CD14-positive monocyte (primary cell): ENCODE measurements around the gene ZNF407. TPM values are rescaled to one million over a fixed set of nuclear protein-coding genes. Genes with fewer than 3 reads are reported as not detected.

Experiments
- DNase-seq, 3 donors: peaks; one replicate each; pipeline ENCODE4 v3.0.0-alpha.2; 2011 to 2022
- H2AFZ ChIP-seq: 2 replicates; pipeline ENCODE4 v1.6.0; 2012; ENCODE audit warnings: mild to moderate bottlenecking, low read depth, low read length, inconsistent platforms; ENCODE audit not compliant: insufficient read depth, poor library complexity, severe bottlenecking
- H3K27ac ChIP-seq, 2 donors: 1 replicate in 1 of 2; 2 replicates in 1 of 2; pipeline ENCODE4 v1.5.1; 2012 to 2013; ENCODE audit warnings: low read length in 2 of 2, control low read depth in 1 of 2, inconsistent platforms in 1 of 2, low read depth in 1 of 2, mild to moderate bottlenecking in 1 of 2
- H3K27me3 ChIP-seq, 2 donors: one replicate each; pipeline versions ENCODE4 v1.6.0 to v1.6.1; 2011 to 2013; ENCODE audit warnings: low read length in 2 of 2; ENCODE audit not compliant: control insufficient read depth in 2 of 2, insufficient read depth in 2 of 2
- H3K36me3 ChIP-seq, 2 donors: replicated peaks in 1 of 2; 1 replicate in 1 of 2; 2 replicates in 1 of 2; pipeline versions ENCODE4 v1.5.1 to v1.6.1; 2012 to 2013; ENCODE audit warnings: low read length in 2 of 2, control low read depth in 1 of 2, inconsistent platforms in 1 of 2, mild to moderate bottlenecking in 1 of 2; ENCODE audit not compliant: insufficient read depth in 2 of 2, control insufficient read depth in 1 of 2
- H3K4me1 ChIP-seq, 2 donors: 1 replicate in 1 of 2; 2 replicates in 1 of 2; pipeline versions ENCODE4 v1.5.1 to v1.6.1; 2012 to 2013; ENCODE audit warnings: low read length in 2 of 2, control low read depth in 1 of 2, inconsistent platforms in 1 of 2, mild to moderate bottlenecking in 1 of 2, moderate library complexity in 1 of 2; ENCODE audit not compliant: insufficient read depth in 2 of 2, control insufficient read depth in 1 of 2
- H3K4me2 ChIP-seq: replicated peaks from 2 replicates; pipeline ENCODE3; 2012; ENCODE audit warnings: low read length, moderate library complexity, mild to moderate bottlenecking; ENCODE audit not compliant: poor library complexity, severe bottlenecking; ENCODE audit errors: extremely low read depth
- H3K4me3 ChIP-seq, 3 experiments: fragments of 200-600 bp in 1 of 3; sonication (generic) in 1 of 3; replicated peaks in 1 of 3; 1 replicate in 2 of 3; 2 replicates in 1 of 3; pipeline ENCODE4 v1.5.1; 2011 to 2013; ENCODE audit warnings: low read length in 3 of 3, mild to moderate bottlenecking in 3 of 3, control low read depth in 2 of 3, low read depth in 2 of 3, inconsistent platforms in 1 of 3, moderate library complexity in 1 of 3
- H3K79me2 ChIP-seq: 2 replicates; pipeline ENCODE4 v1.6.0; 2012; ENCODE audit warnings: mild to moderate bottlenecking, control low read depth, inconsistent platforms, low read length, moderate library complexity; ENCODE audit not compliant: insufficient read depth
- H3K9ac ChIP-seq: 2 replicates; pipeline ENCODE4 v1.6.0; 2017; ENCODE audit warnings: low read length, mild to moderate bottlenecking; ENCODE audit not compliant: insufficient read depth, poor library complexity, severe bottlenecking
- H3K9me3 ChIP-seq, 2 donors: replicated peaks in 1 of 2; 1 replicate in 1 of 2; 2 replicates in 1 of 2; pipeline versions ENCODE4 v1.5.1 to v1.6.1; 2012 to 2013; ENCODE audit warnings: low read length in 2 of 2, control low read depth in 1 of 2; ENCODE audit not compliant: control insufficient read depth in 1 of 2, insufficient read depth in 1 of 2
- H4K20me1 ChIP-seq: 2 replicates; pipeline ENCODE4 v1.6.0; 2012; ENCODE audit warnings: mild to moderate bottlenecking, low read length, control low read depth, moderate library complexity; ENCODE audit not compliant: insufficient read depth
- H3K27ac Mint-ChIP-seq, 7 donors: one replicate each; pipeline ENCODE4 v1.8.0; 2020; ENCODE audit warnings: mild to moderate bottlenecking in 7 of 7, mixed read lengths in 7 of 7, moderate library complexity in 6 of 7, inconsistent platforms in 2 of 7
- H3K27me3 Mint-ChIP-seq, 3 donors: one replicate each; pipeline ENCODE4 v1.8.0; 2021 to 2022; ENCODE audit warnings: low read depth in 3 of 3, mild to moderate bottlenecking in 3 of 3, mixed read lengths in 3 of 3, moderate library complexity in 3 of 3, inconsistent platforms in 1 of 3
- H3K36me3 Mint-ChIP-seq, 2 donors: one replicate each; pipeline ENCODE4 v1.8.0; 2020; ENCODE audit warnings: mixed read lengths in 2 of 2, inconsistent platforms in 1 of 2, mild to moderate bottlenecking in 1 of 2
- H3K4me1 Mint-ChIP-seq: one replicate; pipeline ENCODE4 v1.8.0; 2020; ENCODE audit warnings: mild to moderate bottlenecking, mixed read lengths
- H3K4me3 Mint-ChIP-seq, 2 donors: one replicate each; pipeline ENCODE4 v1.8.0; 2020; ENCODE audit warnings: mild to moderate bottlenecking in 2 of 2, mixed read lengths in 2 of 2, moderate library complexity in 1 of 2
- H3K9me3 Mint-ChIP-seq, 7 donors: one replicate each; pipeline ENCODE4 v1.8.0; 2020 to 2022; ENCODE audit warnings: mixed read lengths in 7 of 7, mild to moderate bottlenecking in 6 of 7, moderate library complexity in 6 of 7, inconsistent platforms in 2 of 7
- CTCF ChIP-seq: fragments of 200-600 bp; IDR thresholded peaks from one replicate; pipeline ENCODE4 v1.8.0; 2022; ENCODE audit warnings: antibody characterized with exemption, mild to moderate bottlenecking
- WGBS: methylation state at CpG from one replicate; pipeline ENCODE4 v1.1.5; 2013; ENCODE audit warnings: missing lambda C conversion rate; ENCODE audit not compliant: insufficient coverage; 5-methylcytosine and 5-hydroxymethylcytosine counted together
- intact Hi-C, 2 donors: fragments of 100-400 bp; cut with micrococcal nuclease; formaldehyde crosslinking; loops; one replicate each; pipeline versions ENCODE4 v1.15.0 to v1.15.1; 2023
- polyA plus RNA-seq, 3 donors: library from polyadenylated mRNA; depleted of rRNA in 1 of 3; unstranded in 2 of 3; stranded (reverse) in 1 of 3; fragments of 300-500 nt in 2 of 3; fragments of >200 nt in 1 of 3; fragmentation: Illumina TruSeq in 2 of 3; gene quantifications; 1 replicate in 2 of 3; 2 replicates in 1 of 3; pipeline ENCODE4 v1.2.3, GENCODE V29; 2012 to 2021

Gene ZNF407
- polyA plus RNA-seq, 3 donors: 1.3 to 3.6 (median 1.6) TPM

DNA sequence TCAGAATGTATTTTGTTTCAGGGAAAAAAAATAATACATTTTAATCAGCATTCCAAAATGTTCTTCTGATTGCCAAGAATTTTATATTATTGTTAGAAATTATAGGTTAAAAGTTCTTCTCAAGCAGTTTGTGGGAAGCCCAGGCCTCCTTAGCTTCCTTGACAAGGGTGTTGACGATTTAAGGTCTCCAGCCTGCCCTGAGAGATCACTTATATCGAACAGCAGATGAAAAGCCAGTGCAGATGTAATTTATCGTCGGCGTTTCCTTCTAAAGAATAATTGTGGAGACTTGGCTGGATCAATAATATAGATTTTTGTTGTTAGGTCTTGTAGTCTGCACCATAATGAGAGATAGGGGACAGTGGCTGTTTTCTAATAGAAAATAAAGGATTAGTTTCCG lies 280.6 kb downstream of the ZNF407 start:
- peaks cover 29 to 37% of the 10 kb centered on the region in 2 donors for H3K36me3 Mint-ChIP-seq

GRCh38 chr18:74880706-74881278 lies 283.1 kb downstream of the ZNF407 start:
- H3K4me3 ChIP-seq: no peak overlapping the region
- H3K9me3 Mint-ChIP-seq: peaks cover 0 to 2% (median 0%) of the 10 kb centered on the region in 7 donors
- TF ChIP-seq CTCF: no peak

More for the DNA sequence above, 280.6 kb downstream of the ZNF407 start:
- Histone ChIP-seq H3K4me2 (no peak overlapping the region), H3K9ac (no peak overlapping the region), H4K20me1 (no peaks in the 10 kb centered on the region), H3K9me3 (no peaks in the 10 kb centered on the region), H2AFZ (no peak overlapping the region), H3K79me2 (no peaks in the 10 kb centered on the region), H3K27me3 (no peaks in the 10 kb centered on the region), H3K4me3 (no peak overlapping the region), H3K36me3 (peaks cover 4 to 28% of the 10 kb centered on the region in 2 donors), H3K4me1 (no peaks in the 10 kb centered on the region), H3K27ac (no peak overlapping the region)
- Mint-ChIP-seq H3K4me1 (no peaks in the 10 kb centered on the region), H3K27me3 (no peaks in the 10 kb centered on the region), H3K27ac (no peak overlapping the region), H3K4me3 (no peak overlapping the region), H3K9me3 (peaks cover 0 to 2% (median 0%) of the 10 kb centered on the region in 7 donors)
- DNase-seq: no peak
- 100% methylated on average over 5 of the region's 6 CpGs for WGBS
- no peak for TF ChIP-seq CTCF
- intact Hi-C loops: no loop called here

More at GRCh38 chr18:74880706-74881278, 283.1 kb downstream of the ZNF407 start:
- Mint-ChIP-seq H3K4me1 (no peaks in the 10 kb centered on the region), H3K4me3 (no peak overlapping the region), H3K36me3 (peaks cover 43 to 46% of the 10 kb centered on the region in 2 donors), H3K27ac (no peak overlapping the region), H3K27me3 (no peaks in the 10 kb centered on the region)
- H3K4me2 ChIP-seq: no peak overlapping the region
- H3K36me3 ChIP-seq: peaks cover 4 to 49% of the 10 kb centered on the region in 2 donors
- WGBS: 100% methylated on average over 9 of the region's 12 CpGs
- intact Hi-C loops: no loop called here
- no peak overlapping the region for H3K27ac ChIP-seq
- H3K9ac ChIP-seq: no peak overlapping the region
- no peaks in the 10 kb centered on the region for H3K79me2 ChIP-seq
- no peak for DNase-seq
- H3K27me3 ChIP-seq: no peaks in the 10 kb centered on the region
- no peaks in the 10 kb centered on the region for H3K9me3 ChIP-seq
- no peaks in the 10 kb centered on the region for H3K4me1 ChIP-seq
- no peaks in the 10 kb centered on the region for H4K20me1 ChIP-seq
- H2AFZ ChIP-seq: no peak overlapping the region
